T-helper 1 cell treated with Interleukin-12 subunit alpha and Interleukin-12 subunit beta and Interleukin-4 antibody, amounts not matched to agents 30 μg/mL and 1 μg/mL, for 36 hours (primary cell): ENCODE data around the gene ZFP91.
"Not testable (repeated sequence)": the region's sequence is repeated elsewhere in the genome, so short reads cannot be mapped to it uniquely, and the experiment has no call there.

Experiments used
- H3K27ac Mint-ChIP-seq: one replicate; pipeline ENCODE4 v1.8.0; 2021; ENCODE audit warnings: mild to moderate bottlenecking, mixed read lengths
- H3K27me3 Mint-ChIP-seq: one replicate; pipeline ENCODE4 v1.8.0; 2021; ENCODE audit warnings: low read depth, mixed read lengths
- H3K36me3 Mint-ChIP-seq: one replicate; pipeline ENCODE4 v1.8.0; 2021; ENCODE audit warnings: low read depth, mixed read lengths
- H3K4me1 Mint-ChIP-seq: one replicate; pipeline ENCODE4 v1.8.0; 2021; ENCODE audit warnings: low read depth, mixed read lengths
- H3K4me3 Mint-ChIP-seq: one replicate; pipeline ENCODE4 v1.8.0; 2021; ENCODE audit warnings: mild to moderate bottlenecking, moderate library complexity, mixed read lengths
- H3K9me3 Mint-ChIP-seq: one replicate; pipeline ENCODE4 v1.8.0; 2021; ENCODE audit warnings: mixed read lengths

The ZFP91 gene, protein sequence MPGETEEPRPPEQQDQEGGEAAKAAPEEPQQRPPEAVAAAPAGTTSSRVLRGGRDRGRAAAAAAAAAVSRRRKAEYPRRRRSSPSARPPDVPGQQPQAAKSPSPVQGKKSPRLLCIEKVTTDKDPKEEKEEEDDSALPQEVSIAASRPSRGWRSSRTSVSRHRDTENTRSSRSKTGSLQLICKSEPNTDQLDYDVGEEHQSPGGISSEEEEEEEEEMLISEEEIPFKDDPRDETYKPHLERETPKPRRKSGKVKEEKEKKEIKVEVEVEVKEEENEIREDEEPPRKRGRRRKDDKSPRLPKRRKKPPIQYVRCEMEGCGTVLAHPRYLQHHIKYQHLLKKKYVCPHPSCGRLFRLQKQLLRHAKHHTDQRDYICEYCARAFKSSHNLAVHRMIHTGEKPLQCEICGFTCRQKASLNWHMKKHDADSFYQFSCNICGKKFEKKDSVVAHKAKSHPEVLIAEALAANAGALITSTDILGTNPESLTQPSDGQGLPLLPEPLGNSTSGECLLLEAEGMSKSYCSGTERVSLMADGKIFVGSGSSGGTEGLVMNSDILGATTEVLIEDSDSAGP

DNA sequence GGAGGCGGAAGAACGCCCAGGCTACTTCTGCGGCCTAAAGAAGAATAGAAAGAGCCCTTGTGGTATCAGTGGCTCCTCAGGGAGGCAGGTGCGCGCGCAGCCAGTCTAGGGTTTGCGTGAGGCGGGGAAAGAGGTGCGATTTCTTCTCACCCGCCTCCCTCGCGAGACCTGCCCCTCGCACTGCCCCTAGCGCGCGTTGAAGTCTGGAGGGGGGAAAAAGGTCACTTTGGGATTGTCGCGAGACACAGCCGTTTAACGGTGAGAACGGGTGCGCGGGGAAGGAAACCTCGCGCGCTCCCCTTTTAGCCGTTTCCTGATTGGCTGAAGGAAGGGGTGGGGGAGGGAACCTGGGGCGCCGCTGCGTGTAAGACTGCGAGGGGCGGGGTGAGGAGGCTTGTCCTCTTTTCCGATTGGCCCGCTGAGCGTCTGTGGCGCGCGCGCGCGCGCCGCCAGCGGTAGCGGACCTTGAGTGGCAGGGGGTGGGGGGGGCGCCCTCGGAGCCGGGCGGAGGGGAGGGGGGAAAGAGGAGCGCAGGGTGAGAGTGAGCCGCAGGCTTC is at the start of gene ZFP91:
Gene ZFP91 (plus strand): TSS at position 429 of the 557 bp plus-strand sequence. CDS start 219 bp downstream, outside the sequence.
- no peaks in the 10 kb centered on the region for H3K9me3 Mint-ChIP-seq
- peaks cover 14% of the 10 kb centered on the region for H3K36me3 Mint-ChIP-seq
- H3K4me1 Mint-ChIP-seq = peaks cover 58% of the 10 kb centered on the region
- no peaks in the 10 kb centered on the region for H3K27me3 Mint-ChIP-seq
- peak within 1 kb of the TSS; percentile 100 for H3K27ac Mint-ChIP-seq
- H3K4me3 Mint-ChIP-seq = peak within 1 kb of the TSS; percentile 99

- peaks cover 64% of the 10 kb centered on the region for H3K36me3 Mint-ChIP-seq
- peak overlapping the region; percentile 41 for H3K27ac Mint-ChIP-seq
- H3K4me1 Mint-ChIP-seq = peaks cover 26% of the 10 kb centered on the region
- H3K9me3 Mint-ChIP-seq = no peaks in the 10 kb centered on the region
- no peak overlapping the region for H3K4me3 Mint-ChIP-seq
- H3K27me3 Mint-ChIP-seq = no peaks in the 10 kb centered on the region
Measured at GRCh38 chr11:58530236-58530635, 48.6 kb upstream of the ZFP91 start.

GRCh38 chr11:58531865-58532341 is 47.0 kb upstream of the ZFP91 start:
- Mint-ChIP-seq H3K27me3 (no peaks in the 10 kb centered on the region), H3K9me3 (no peaks in the 10 kb centered on the region), H3K27ac (no peak overlapping the region), H3K4me3 (no peak overlapping the region), H3K4me1 (peaks cover 18% of the 10 kb centered on the region), H3K36me3 (peaks cover 72% of the 10 kb centered on the region)

GRCh38 chr11:58546841-58547240 is 32.0 kb upstream of the ZFP91 start:
- H3K27me3 Mint-ChIP-seq = no peaks in the 10 kb centered on the region
- no peak overlapping the region for H3K27ac Mint-ChIP-seq
- H3K4me1 Mint-ChIP-seq = no peaks in the 10 kb centered on the region
- peaks cover 72% of the 10 kb centered on the region for H3K36me3 Mint-ChIP-seq
- no peaks in the 10 kb centered on the region for H3K9me3 Mint-ChIP-seq
- no peak overlapping the region for H3K4me3 Mint-ChIP-seq

GRCh38 chr11:58549644-58550043 is 29.2 kb upstream of the ZFP91 start:
- no peak overlapping the region for H3K4me3 Mint-ChIP-seq
- H3K36me3 Mint-ChIP-seq = peaks cover 70% of the 10 kb centered on the region
- H3K27ac Mint-ChIP-seq = no peak overlapping the region
- no peaks in the 10 kb centered on the region for H3K9me3 Mint-ChIP-seq
- H3K27me3 Mint-ChIP-seq = no peaks in the 10 kb centered on the region
- peaks cover 2% of the 10 kb centered on the region for H3K4me1 Mint-ChIP-seq

GRCh38 chr11:58560842-58561241 is 18.0 kb upstream of the ZFP91 start:
- H3K4me1 Mint-ChIP-seq = peaks cover 34% of the 10 kb centered on the region
- H3K27ac Mint-ChIP-seq = no peak overlapping the region
- H3K4me3 Mint-ChIP-seq = no peak overlapping the region
- H3K27me3 Mint-ChIP-seq = no peaks in the 10 kb centered on the region
- H3K9me3 Mint-ChIP-seq = no peaks in the 10 kb centered on the region
- H3K36me3 Mint-ChIP-seq = peaks cover 40% of the 10 kb centered on the region

DNA sequence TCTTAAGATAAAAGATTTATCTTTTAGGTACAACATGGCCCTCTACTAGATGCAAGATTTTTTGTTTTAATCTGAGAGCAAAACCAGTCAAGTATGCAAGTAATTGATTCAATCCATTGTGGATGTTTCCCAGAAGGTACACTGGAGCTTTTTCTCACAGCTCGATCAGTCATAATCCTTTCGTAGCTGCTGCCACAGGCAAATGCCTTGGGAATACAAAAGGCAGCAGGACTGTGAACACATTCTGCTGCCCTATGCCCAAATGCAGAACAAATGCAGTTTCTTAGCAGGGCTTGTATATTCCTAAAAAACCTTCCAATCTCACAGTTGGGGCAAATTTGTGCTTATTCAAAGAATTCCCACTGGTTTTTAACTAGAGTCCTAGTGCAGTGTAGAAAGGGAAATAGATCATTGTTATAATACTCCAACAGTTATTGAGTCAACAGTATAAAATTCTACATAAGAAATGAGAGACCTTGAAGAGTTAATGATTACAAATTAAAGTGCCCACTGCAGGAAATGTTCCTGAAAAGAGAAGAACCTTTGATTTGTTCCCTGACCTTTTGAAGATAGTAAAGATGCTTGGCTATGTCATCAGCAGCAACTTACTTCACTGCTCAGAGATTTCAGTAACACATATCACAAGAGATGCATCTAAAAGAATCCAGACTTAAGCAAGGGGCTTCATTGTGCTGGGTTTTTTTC is 17.3 kb upstream of the ZFP91 start:
- no peaks in the 10 kb centered on the region for H3K27me3 Mint-ChIP-seq
- peaks cover 34% of the 10 kb centered on the region for H3K4me1 Mint-ChIP-seq
- H3K36me3 Mint-ChIP-seq = peaks cover 40% of the 10 kb centered on the region
- H3K4me3 Mint-ChIP-seq = no peak overlapping the region
- H3K27ac Mint-ChIP-seq = no peak overlapping the region
- no peaks in the 10 kb centered on the region for H3K9me3 Mint-ChIP-seq

DNA sequence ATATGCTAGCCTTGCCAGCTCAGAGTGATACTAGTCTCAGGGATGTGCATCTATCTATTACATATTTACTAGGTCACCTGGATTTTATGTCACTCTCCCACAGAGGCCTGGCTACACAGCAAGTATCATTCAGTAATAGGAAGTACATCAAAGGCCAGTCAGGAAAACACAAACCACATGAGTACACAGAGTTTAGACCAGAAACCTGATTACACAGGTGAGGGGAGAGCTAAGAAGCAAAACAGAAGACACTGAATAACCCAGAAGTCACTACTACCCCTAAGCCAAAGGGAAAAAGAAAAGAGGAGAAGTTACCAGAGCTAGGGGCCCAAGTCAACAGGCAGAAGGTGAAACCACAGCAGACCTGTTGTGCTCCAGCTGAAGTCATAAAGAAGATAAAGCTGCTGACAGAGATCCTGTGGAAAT is 16.5 kb upstream of the ZFP91 start:
- Mint-ChIP-seq H3K4me3 (peak overlapping the region; percentile 18), H3K9me3 (no peaks in the 10 kb centered on the region), H3K27me3 (no peaks in the 10 kb centered on the region), H3K4me1 (peaks cover 33% of the 10 kb centered on the region), H3K27ac (peak overlapping the region; percentile 63), H3K36me3 (peaks cover 35% of the 10 kb centered on the region)

- H3K9me3 Mint-ChIP-seq = no peaks in the 10 kb centered on the region
- no peak overlapping the region for H3K27ac Mint-ChIP-seq
- peaks cover 44% of the 10 kb centered on the region for H3K4me1 Mint-ChIP-seq
- H3K36me3 Mint-ChIP-seq = peaks cover 42% of the 10 kb centered on the region
- H3K4me3 Mint-ChIP-seq = no peak overlapping the region
- H3K27me3 Mint-ChIP-seq = no peaks in the 10 kb centered on the region
Measured at GRCh38 chr11:58564231-58564630, 14.6 kb upstream of the ZFP91 start.

DNA sequence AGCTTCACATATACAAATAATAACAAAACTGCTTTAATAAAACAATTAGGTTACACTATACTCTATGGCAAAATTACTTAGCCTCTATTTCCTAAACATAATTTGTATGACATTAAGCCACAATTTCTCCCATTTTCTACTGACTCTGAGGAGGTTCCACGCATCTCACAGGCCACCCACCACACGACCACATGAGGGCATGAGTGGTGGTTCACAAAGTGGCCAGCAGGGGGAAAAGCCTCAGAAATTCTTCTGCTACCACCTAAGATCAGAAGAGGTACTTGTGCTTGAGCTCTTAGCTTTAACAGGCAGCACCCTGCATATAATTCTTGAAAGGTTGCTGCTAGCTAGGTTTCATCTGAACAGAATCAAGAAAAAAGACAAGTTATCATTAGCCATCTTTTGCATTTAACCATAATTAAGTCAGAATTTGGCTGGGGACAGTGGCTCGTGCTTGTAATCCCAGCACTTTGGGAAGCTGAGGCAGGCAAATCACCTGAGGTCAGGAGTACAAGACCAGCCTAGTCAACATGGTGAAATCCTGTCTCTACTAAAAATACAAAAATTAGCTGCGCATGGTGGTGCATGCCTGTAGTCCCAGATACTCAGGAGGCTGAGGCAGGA is 10.9 kb upstream of the ZFP91 start:
- Mint-ChIP-seq H3K4me3 (peak overlapping the region; percentile 1), H3K9me3 (no peaks in the 10 kb centered on the region), H3K36me3 (peaks cover 44% of the 10 kb centered on the region), H3K27ac (peak overlapping the region; percentile 12), H3K27me3 (no peaks in the 10 kb centered on the region), H3K4me1 (peaks cover 43% of the 10 kb centered on the region)

DNA sequence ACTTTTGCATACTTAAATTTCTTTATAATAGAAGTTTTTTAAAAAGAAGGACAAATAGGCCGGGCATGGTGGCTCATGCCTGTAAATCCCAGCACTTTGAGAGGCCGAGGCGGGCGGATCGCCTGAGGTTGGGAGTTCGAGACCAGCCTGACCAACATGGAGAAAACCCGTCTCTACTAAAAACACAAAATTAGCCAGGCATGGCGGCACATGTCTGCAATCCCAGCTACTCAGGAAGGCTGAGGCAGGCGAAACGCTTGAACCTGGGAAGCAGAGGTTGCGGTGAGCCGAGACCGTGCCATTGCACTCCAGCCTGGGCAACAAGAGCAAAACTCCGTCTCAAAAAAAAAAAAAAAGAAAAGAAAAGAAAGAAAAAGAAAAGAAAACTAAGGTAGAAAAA is 6.0 kb upstream of the ZFP91 start:
- not testable (repeated sequence) for H3K9me3 Mint-ChIP-seq, H3K27me3 Mint-ChIP-seq
- peaks cover 65% of the 10 kb centered on the region for H3K4me1 Mint-ChIP-seq
- H3K4me3 Mint-ChIP-seq = peak overlapping the region; percentile 95
- H3K36me3 Mint-ChIP-seq = peaks cover 36% of the 10 kb centered on the region
- peak overlapping the region; percentile 100 for H3K27ac Mint-ChIP-seq

- Mint-ChIP-seq H3K27ac (peak overlapping the region; percentile 100), H3K4me1 (peaks cover 60% of the 10 kb centered on the region), H3K36me3 (peaks cover 31% of the 10 kb centered on the region)
Measured at GRCh38 chr11:58573451-58574104, 5.3 kb upstream of the ZFP91 start.

DNA sequence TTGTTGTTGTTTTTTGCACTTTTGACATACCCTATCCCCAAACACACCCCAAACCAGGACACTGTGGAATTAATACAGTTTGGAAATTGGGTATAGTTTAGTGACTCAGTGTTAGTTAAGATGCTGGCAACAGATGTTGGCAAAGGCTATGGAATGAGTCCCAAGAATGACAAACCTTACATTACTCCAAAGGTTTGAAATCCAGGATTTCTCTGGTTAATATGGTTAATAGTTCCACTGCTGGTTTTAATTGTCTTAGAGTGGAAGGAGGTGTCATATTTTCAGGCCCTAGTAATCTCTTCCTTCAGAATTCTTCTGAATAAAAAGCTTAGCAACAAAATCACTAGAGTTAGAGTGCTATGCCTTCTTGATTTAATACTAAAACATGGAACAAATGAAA is 4.0 kb upstream of the ZFP91 start:
- Mint-ChIP-seq H3K4me1 (peaks cover 56% of the 10 kb centered on the region), H3K36me3 (peaks cover 27% of the 10 kb centered on the region), H3K27me3 (no peaks in the 10 kb centered on the region), H3K4me3 (peak overlapping the region; percentile 95), H3K27ac (peak overlapping the region; percentile 100), H3K9me3 (no peaks in the 10 kb centered on the region)

More at GRCh38 chr11:58573451-58574104, 5.3 kb upstream of the ZFP91 start:
- H3K9me3 Mint-ChIP-seq = no peaks in the 10 kb centered on the region
- H3K4me3 Mint-ChIP-seq = peak overlapping the region; percentile 95
- no peaks in the 10 kb centered on the region for H3K27me3 Mint-ChIP-seq
